ENCODE measurements around the gene PLSCR4. TPM values are rescaled to one million over a fixed set of nuclear protein-coding genes. Genes with fewer than 3 reads are reported as not detected.
"Not testable (repeated sequence)": the region's sequence is repeated elsewhere in the genome, so short reads cannot be mapped to it uniquely, and the experiment has no call there.

PLSCR4 gene
- total and polyA plus RNA-seq, 9 of the 15 experiments (the other 6 are each of a cell fraction or from before 2014, with no cell fraction given), result 0.11 to 0.68 (median 0.21) TPM

DNA sequence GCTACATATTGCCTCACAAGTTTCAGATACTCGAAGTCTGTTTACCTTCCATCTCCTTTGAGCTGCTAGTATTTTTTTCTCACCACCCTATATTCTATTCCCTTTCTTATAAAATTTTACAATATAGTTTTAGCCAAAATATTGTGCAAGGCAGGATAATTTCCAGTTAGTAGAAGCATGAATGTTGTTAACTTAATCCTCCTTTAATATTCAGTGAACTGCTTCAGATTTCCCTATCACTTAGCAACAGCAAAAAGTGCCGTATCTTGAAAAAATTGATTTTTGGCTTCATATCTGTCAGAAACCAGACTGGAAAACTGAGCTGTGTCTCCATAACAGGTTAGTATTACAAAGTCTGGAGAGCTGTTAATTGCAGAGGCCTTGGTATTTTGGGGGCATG lies 24.0 kb downstream of the PLSCR4 start:
- 6% methylated on average over 2 of the region's 2 CpGs for WGBS (ENCODE audit: insufficient coverage, low coverage, missing lambda C conversion rate)
- Histone ChIP-seq H3K4me2 (ENCODE audit: insufficient read depth, low read length) (no peak overlapping the region), H3K36me3 (ENCODE audit: control insufficient read depth, insufficient read depth, low read length) (no peaks in the 10 kb centered on the region), H3K9me3 (replicated peaks; ENCODE audit: control insufficient read depth, insufficient read depth, low read depth, low read length) (no peaks in the 10 kb centered on the region), H3K4me1 (replicated peaks in 1 of 2; ENCODE audit: control insufficient read depth in 2 of 2, insufficient read depth in 2 of 2, low read length in 2 of 2) (no peaks in the 10 kb centered on the region), H4K20me1 (replicated peaks; ENCODE audit: control insufficient read depth, insufficient read depth, low read length) (no peaks in the 10 kb centered on the region), H3K79me2 (ENCODE audit: control insufficient read depth, insufficient read depth, low read length) (no peaks in the 10 kb centered on the region), H3K9me1 (ENCODE audit: control insufficient read depth, insufficient read depth, low read length) (no peaks in the 10 kb centered on the region), H3K9ac (ENCODE audit: insufficient read depth in 1 of 2, low read depth in 2 of 2, low read length in 2 of 2) (no peak overlapping the region), H2AFZ (ENCODE audit: low read depth, low read length) (no peak overlapping the region), H3K27ac (ENCODE audit: extremely low read depth, low read depth, low read length) (no peak overlapping the region), H3K4me3 (no peak overlapping the region), H3K27me3 (ENCODE audit: control insufficient read depth in 2 of 2, insufficient read depth in 2 of 2, low read length in 2 of 2) (no peaks in the 10 kb centered on the region)
- POLR2A ChIA-PET, result no interaction called here
- intact Hi-C loops (cut with micrococcal nuclease), result no loop called here
- TF ChIP-seq PTBP1 (IDR thresholded peaks at IDR 0.05; ENCODE audit: low read depth, low read length) (no peak), CCAR2 (IDR thresholded peaks at IDR 0.05; ENCODE audit: low read depth, low read length) (no peak), PHF20 (IDR thresholded peaks at IDR 0.05; ENCODE audit: partially characterized antibody) (no peak), ZNF143 (CRISPR knock-in tag; IDR thresholded peaks at IDR 0.05) (no peak), TGIF2 (CRISPR knock-in tag; IDR thresholded peaks at IDR 0.05) (no peak)
- TF ChIP-seq, protein P1, sequence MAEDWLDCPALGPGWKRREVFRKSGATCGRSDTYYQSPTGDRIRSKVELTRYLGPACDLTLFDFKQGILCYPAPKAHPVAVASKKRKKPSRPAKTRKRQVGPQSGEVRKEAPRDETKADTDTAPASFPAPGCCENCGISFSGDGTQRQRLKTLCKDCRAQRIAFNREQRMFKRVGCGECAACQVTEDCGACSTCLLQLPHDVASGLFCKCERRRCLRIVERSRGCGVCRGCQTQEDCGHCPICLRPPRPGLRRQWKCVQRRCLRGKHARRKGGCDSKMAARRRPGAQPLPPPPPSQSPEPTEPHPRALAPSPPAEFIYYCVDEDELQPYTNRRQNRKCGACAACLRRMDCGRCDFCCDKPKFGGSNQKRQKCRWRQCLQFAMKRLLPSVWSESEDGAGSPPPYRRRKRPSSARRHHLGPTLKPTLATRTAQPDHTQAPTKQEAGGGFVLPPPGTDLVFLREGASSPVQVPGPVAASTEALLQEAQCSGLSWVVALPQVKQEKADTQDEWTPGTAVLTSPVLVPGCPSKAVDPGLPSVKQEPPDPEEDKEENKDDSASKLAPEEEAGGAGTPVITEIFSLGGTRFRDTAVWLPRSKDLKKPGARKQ (CRISPR knock-in tag; IDR thresholded peaks at IDR 0.05), result no peak
- TF ChIP-seq, protein P2, sequence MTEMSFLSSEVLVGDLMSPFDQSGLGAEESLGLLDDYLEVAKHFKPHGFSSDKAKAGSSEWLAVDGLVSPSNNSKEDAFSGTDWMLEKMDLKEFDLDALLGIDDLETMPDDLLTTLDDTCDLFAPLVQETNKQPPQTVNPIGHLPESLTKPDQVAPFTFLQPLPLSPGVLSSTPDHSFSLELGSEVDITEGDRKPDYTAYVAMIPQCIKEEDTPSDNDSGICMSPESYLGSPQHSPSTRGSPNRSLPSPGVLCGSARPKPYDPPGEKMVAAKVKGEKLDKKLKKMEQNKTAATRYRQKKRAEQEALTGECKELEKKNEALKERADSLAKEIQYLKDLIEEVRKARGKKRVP (CRISPR knock-in tag; IDR thresholded peaks at IDR 0.05), result no peak
- no peak for ATAC-seq
- CTCF ChIA-PET (ENCODE audit: low intra/inter-chr PET ratio), result no interaction called here
- no TSS peak for BruUV-seq (replicated peaks)
- FAIRE-seq, result no peak
- no peak for DNase-seq (ENCODE audit: extremely low read depth in 1 of 4, low spot score in 3 of 4)
- in situ Hi-C loops (cut with MboI), result no loop called here

DNA sequence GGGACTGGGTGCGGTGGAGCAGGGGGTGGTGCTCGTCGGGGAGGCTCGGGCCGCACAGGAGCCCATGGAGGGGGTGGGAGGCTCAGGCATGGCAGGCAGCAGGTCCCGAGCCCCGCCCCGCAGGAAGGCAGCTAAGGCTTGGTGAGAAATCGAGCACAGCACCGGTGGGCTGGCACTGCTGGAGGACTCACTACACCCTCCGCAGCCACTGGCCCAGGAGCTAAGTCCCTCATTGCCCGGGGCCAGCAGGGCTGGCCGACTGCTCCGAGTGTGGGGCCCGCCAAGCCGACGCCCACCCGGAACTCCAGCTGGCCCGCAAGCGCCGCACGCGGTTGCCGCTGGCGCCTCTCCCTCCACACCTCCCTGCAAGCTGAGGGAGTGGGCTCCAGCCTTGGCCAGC lies 25.4 kb downstream of the PLSCR4 start:
- in situ Hi-C loops (cut with MboI); H3K27me3 ChIP-seq (ENCODE audit: control insufficient read depth in 2 of 2, insufficient read depth in 2 of 2, low read length in 2 of 2); H4K20me1 ChIP-seq (replicated peaks; ENCODE audit: control insufficient read depth, insufficient read depth, low read length); H3K9me1 ChIP-seq (ENCODE audit: control insufficient read depth, insufficient read depth, low read length); POLR2A ChIA-PET; DNase-seq (ENCODE audit: extremely low read depth in 1 of 4, low spot score in 3 of 4); CTCF ChIA-PET (ENCODE audit: low intra/inter-chr PET ratio); intact Hi-C loops (cut with micrococcal nuclease); H3K9ac ChIP-seq (ENCODE audit: insufficient read depth in 1 of 2, low read depth in 2 of 2, low read length in 2 of 2); H3K4me2 ChIP-seq (ENCODE audit: insufficient read depth, low read length); H3K79me2 ChIP-seq (ENCODE audit: control insufficient read depth, insufficient read depth, low read length); BruUV-seq (replicated peaks); H2AFZ ChIP-seq (ENCODE audit: low read depth, low read length); H3K36me3 ChIP-seq (ENCODE audit: control insufficient read depth, insufficient read depth, low read length); FAIRE-seq; H3K4me3 ChIP-seq; H3K27ac ChIP-seq (ENCODE audit: extremely low read depth, low read depth, low read length); H3K4me1 ChIP-seq (replicated peaks in 1 of 2; ENCODE audit: control insufficient read depth in 2 of 2, insufficient read depth in 2 of 2, low read length in 2 of 2); H3K9me3 ChIP-seq (replicated peaks; ENCODE audit: control insufficient read depth, insufficient read depth, low read depth, low read length); ATAC-seq: not testable (repeated sequence)
- 18% methylated on average over 23 of the region's 25 CpGs for WGBS (ENCODE audit: insufficient coverage, low coverage, missing lambda C conversion rate)
